Stimulated activated memory B cell treated with anti-CD40 and anti-IgM and Interleukin-4, amounts not matched to agents 10 μg/mL and 1 μg/mL and 100 μg/mL, for 72 hours (primary cell): Measurements from ENCODE around the gene B3GALNT2.
A peak's percentile ranks its signal among the peaks of the same experiment; 100 is the strongest.

Experiments used
- ATAC-seq: fragments of 150-1000 bp; cut with Tn5 transposase; 2 replicates; pipeline ENCODE4 v1.10.0; 2021
- H3K27ac Mint-ChIP-seq: one replicate; pipeline ENCODE4 v1.8.0; 2022; ENCODE audit warnings: mild to moderate bottlenecking, mixed read lengths
- H3K27me3 Mint-ChIP-seq: one replicate; pipeline ENCODE4 v1.8.0; 2022; ENCODE audit warnings: mixed read lengths
- H3K36me3 Mint-ChIP-seq: one replicate; pipeline ENCODE4 v1.8.0; 2022; ENCODE audit warnings: mixed read lengths
- H3K4me1 Mint-ChIP-seq: one replicate; pipeline ENCODE4 v1.8.0; 2022; ENCODE audit warnings: mixed read lengths
- H3K4me3 Mint-ChIP-seq: one replicate; pipeline ENCODE4 v1.8.0; 2022; ENCODE audit warnings: mild to moderate bottlenecking, moderate library complexity, mixed read lengths
- H3K9me3 Mint-ChIP-seq: one replicate; pipeline ENCODE4 v1.8.0; 2022; ENCODE audit warnings: mixed read lengths

The B3GALNT2 gene

DNA sequence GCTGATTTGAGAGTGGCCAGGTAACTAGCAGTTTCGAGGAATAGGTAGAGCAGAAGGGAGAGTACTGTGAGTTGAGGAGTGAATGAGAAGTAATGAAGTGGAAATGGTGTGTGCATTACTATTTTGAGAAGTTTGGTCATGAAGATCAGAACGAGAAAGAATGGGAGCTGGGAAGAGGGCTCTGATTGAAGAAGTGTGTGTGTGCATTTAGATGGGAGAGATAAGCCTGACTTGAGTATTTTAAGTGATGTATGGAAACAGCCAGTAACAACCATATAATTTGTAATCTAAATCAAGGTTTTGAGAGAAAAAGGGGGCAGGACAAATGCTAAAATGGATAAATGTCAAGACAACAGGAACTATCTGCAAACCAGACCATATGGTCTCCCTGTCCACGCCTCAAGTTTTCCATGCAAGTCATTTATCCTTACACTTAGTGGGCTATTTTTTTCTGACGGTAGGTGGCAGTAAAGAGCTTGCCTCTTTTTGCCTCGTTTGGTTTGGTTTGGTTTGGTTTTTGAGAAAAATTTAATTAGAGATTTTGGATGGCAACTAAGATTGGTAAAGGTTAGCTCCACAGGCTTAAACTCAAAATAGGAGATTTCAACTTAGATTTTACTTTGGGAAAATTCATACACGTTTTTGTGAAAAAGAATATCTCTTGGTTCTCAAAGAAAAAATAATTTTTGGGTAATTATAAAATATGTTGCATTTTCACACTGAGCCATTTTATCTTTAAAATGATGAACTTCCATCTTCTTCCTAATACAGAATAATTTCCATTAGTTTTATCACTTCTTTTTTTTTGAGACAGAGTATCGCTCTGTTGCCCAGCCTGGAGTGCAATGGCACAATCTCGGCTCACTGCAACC lies 9.5 kb upstream of the B3GALNT2 start:
- Mint-ChIP-seq H3K27me3 (peaks cover 33% of the 10 kb centered on the region), H3K4me3 (no peak overlapping the region)

DNA sequence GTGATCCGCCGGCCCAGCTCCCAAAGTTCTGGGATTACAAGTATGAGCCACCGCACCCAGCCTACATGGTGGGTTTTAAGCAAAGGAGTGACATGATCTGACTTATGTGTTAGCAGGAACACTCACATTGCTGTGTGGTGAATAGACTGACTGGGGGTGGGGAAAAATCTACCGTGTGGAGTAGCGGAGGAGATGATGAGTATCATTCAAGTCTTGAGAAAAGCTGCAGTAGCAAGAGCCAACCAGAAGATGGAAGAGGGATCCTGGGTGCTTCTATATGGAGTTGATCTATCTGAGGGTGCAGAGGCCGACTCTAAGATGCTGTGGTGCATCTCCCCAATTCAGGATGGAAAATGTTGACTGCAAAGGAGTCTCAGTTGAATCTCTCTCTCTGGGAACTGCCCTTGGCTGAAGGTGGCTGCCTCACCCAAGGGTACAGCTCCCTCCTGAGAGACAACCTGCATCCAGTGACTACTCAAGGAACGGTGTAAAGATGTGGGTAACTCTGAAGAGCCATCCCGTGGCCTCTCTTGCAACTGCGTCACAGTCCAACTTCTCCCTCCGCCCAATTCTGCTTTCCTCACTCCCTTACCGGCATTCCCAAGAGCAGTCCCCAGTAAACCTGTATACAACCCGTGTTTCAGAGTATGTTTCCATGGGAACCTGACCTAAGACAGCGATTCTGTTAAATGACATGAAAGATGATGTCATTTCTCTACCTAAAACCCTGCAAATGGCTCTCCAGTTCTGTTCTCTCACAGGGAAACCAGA lies 7.4 kb upstream of the B3GALNT2 start:
- Mint-ChIP-seq H3K9me3 (no peaks in the 10 kb centered on the region), H3K27me3 (peaks cover 33% of the 10 kb centered on the region), H3K4me1 (no peaks in the 10 kb centered on the region), H3K27ac (no peak overlapping the region), H3K36me3 (no peaks in the 10 kb centered on the region), H3K4me3 (no peak overlapping the region)
- no peak for ATAC-seq

More for the DNA sequence above, 9.5 kb upstream of the B3GALNT2 start:
- ATAC-seq = no peak
- H3K9me3 Mint-ChIP-seq = no peaks in the 10 kb centered on the region
- H3K27ac Mint-ChIP-seq = no peak overlapping the region
- H3K36me3 Mint-ChIP-seq = no peaks in the 10 kb centered on the region
- H3K4me1 Mint-ChIP-seq = no peaks in the 10 kb centered on the region

DNA sequence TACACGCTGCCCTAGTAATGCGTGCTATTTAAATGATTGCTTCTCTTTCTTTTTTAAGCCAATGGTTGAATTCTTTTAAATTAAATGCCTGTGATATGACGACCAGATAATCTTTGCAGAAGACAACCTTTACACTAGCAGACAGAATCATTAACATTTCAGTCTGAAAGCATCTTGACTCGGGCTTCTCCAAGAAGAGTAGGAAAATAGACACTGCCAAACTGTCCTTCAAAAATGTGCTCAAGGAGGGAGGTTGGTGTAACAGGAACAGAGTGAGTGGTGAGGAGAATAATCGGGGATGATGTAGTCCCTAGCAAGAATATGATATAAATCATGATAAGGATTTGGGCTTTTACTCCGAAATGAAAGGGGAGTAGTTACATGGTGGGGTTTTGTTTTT lies 6.6 kb upstream of the B3GALNT2 start:
- Mint-ChIP-seq H3K27ac (no peak overlapping the region), H3K4me1 (no peaks in the 10 kb centered on the region), H3K9me3 (no peaks in the 10 kb centered on the region), H3K4me3 (no peak overlapping the region), H3K27me3 (peaks cover 33% of the 10 kb centered on the region), H3K36me3 (no peaks in the 10 kb centered on the region)
- ATAC-seq = no peak

DNA sequence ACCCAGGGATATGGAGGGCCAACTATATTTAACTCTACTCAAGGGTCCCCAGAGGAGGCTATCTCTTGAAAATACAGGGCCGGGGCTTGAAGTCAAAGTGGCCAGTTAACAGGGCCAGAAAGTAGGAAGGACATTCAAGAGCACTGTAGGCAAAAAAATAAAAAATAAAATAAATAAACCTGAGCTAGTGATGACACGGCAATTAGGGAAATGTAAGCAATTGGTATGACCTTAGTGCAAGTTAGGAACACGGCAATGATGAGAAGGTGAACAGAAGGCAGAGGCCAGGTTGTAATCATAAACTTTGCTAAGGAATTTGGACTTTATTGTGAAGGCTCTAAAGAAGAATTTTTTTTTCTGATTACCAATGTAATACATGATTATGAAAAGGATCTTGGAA lies 3.4 kb upstream of the B3GALNT2 start:
- peaks cover 9% of the 10 kb centered on the region for H3K4me1 Mint-ChIP-seq
- H3K27me3 Mint-ChIP-seq = peaks cover 22% of the 10 kb centered on the region
- no peaks in the 10 kb centered on the region for H3K36me3 Mint-ChIP-seq
- no peak overlapping the region for H3K27ac Mint-ChIP-seq
- H3K4me3 Mint-ChIP-seq = no peak overlapping the region
- no peak for ATAC-seq
- H3K9me3 Mint-ChIP-seq = no peaks in the 10 kb centered on the region

DNA sequence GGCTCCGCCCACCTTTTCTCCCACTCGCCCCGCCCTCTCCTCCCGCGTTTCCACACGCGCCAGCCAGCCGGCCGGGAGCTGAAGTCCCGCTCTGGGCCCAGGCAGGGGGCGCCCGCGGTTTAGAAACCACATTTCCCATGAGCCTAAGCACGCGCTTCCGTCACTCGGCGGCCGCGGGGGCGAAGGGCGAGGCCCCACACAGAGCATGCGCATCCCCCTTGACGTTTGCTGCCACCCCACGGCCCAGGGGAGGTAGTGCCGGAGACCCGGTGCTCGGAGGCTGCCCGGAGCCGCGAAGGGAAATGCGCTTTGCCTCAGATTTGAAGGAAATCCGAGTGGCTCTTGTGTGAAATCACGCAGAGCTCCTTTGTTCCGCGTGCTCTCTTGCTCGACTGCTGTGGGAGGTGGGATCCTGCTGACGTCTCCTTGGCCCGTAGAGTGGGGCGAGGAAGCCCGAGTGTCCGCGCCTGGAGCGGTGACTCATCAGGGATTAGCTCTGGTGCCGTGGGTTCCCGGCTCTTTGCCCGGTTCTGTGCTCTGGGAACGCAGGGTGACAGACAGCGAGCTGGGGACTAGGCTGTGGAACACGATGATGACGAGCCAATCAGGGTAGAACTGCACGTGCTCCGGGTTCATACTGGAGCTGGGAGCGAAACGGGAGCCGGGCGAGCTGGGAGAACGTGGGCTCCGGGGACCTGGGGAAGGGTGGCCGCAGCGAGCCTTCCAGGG lies 406 bp upstream of the B3GALNT2 start:
- no peaks in the 10 kb centered on the region for H3K27me3 Mint-ChIP-seq
- no peaks in the 10 kb centered on the region for H3K9me3 Mint-ChIP-seq
- H3K4me1 Mint-ChIP-seq = peaks cover 22% of the 10 kb centered on the region
- peak; percentile 93 for ATAC-seq
- no peaks in the 10 kb centered on the region for H3K36me3 Mint-ChIP-seq
- H3K27ac Mint-ChIP-seq = peak overlapping the region; percentile 98
- peak overlapping the region; percentile 99 for H3K4me3 Mint-ChIP-seq

DNA sequence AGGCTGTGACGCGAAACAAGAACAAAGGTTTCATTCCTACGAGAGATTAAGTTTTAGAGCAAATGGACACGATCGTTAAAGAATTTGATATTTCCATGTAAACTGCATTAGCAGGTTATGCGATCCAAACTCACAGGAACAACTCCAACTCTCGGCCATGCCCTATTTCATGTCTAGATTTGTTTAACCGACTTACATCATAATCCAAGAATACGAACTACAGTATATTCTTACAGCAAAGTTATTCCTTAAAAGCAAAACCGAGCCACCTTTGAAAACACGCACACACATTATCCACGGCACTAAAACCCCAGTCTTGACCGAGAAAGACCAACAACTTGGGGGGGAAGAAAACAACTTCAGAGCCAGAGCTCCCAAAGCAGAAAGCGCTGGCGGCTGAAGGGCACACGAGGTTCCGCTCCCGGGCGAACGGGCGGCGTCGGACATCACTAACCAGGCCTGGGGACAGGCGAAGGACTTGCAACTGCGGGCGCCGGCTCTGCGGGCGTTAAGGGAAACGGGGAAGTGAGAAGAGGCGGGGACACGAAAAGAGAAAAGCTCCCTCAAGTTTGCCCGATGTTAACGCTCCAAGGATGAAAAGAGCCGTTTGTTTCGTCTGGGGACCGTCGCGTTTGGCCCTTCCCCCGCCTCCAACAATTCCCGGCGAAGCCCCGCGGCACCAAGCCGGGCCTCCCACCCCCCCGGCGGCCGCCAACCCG lies 690 bp downstream of the B3GALNT2 start:
- H3K27ac Mint-ChIP-seq = peak overlapping the region; percentile 98
- H3K36me3 Mint-ChIP-seq = no peaks in the 10 kb centered on the region
- H3K4me1 Mint-ChIP-seq = peaks cover 22% of the 10 kb centered on the region
- H3K9me3 Mint-ChIP-seq = no peaks in the 10 kb centered on the region
- ATAC-seq = peak; percentile 9
- H3K4me3 Mint-ChIP-seq = peak overlapping the region; percentile 94
- no peaks in the 10 kb centered on the region for H3K27me3 Mint-ChIP-seq

DNA sequence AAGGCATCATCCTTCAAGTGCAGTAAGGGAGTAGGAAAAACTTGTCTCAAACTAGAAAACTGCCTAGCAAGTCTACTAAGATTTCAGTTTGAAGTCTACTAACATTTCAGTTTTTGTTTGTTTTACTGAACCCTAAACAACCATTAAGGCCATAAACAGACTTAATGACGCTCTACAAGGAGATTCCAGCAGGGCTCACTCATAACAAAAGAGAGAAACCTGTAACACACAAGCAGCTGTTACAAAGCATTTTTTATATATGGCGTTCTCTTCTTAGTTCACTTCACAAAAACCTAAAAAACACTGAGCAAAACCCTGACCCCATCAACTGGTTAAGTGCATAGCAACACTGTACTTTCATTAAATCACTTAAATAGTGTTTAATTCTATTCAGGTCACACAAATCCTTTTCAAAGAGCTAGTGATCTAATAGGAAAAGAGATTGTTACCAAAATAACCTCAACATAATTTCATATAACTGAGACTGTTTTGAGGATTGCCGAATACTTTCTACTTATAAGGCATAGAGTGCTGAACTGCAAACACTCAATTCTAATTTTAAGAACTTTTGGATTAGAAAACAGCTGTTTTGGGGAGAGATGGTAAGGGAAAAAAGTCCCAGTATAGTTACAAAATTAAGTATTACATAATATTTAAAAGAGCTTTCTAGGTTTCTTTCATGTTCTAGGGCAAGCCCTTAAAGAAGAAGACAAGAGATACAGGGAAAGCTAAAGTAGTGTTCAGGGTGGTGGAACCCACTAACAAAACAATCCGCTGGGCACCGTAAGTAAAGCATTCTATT lies 1.4 kb downstream of the B3GALNT2 start:
- Mint-ChIP-seq H3K9me3 (no peaks in the 10 kb centered on the region), H3K4me3 (peak overlapping the region; percentile 94), H3K27me3 (no peaks in the 10 kb centered on the region), H3K36me3 (no peaks in the 10 kb centered on the region), H3K4me1 (peaks cover 22% of the 10 kb centered on the region), H3K27ac (peak overlapping the region; percentile 98)
- ATAC-seq = no peak

DNA sequence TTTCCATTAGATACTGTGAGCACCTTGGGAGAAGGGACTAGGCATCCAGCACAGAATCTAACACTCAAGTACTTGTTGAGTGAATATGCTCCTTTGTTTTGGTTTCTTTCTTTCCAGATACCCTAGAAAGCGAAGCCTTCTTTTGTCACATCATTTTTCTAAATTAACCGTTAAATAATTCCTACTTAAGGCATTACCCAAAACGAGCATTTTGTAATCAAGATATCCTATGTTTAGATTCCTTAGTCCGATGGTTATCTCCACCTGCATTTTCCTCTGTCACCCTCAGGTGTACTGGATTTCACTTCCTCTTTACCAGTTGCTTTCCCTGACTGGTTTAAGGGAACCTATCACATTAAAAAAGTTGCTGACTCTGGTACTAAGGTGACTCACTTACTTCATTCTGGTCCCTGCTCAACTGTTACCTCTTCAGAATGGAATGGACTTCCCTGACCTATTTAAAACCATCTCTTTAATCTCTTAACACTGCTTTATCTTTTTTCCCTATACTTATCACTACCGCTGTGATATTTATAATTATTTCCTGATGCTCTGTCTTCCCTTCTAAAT lies 3.2 kb downstream of the B3GALNT2 start:
- Mint-ChIP-seq H3K4me3 (no peak overlapping the region), H3K27ac (no peak overlapping the region), H3K36me3 (no peaks in the 10 kb centered on the region), H3K4me1 (peaks cover 22% of the 10 kb centered on the region), H3K27me3 (no peaks in the 10 kb centered on the region), H3K9me3 (no peaks in the 10 kb centered on the region)
- no peak for ATAC-seq

DNA sequence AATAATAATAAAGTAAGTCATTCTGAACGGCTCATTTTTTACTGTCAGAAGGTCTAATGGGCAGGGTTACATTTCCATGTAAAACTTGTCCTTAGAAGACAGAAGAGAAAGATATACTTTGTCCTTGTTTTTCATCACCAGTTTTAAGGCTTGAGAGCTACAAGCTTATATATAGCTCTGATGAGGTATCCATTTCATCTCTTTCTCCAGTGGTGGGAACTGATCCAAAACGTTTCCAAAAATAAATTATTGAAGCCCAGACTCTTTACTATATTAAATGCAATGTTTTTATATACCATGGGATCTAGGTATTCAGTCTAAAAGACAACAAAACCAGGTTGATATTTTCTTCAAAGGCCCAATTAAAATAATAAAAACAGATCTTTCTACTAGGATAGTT lies 8.7 kb downstream of the B3GALNT2 start:
- Mint-ChIP-seq H3K4me1 (peaks cover 10% of the 10 kb centered on the region), H3K4me3 (no peak overlapping the region), H3K9me3 (no peaks in the 10 kb centered on the region), H3K27me3 (no peaks in the 10 kb centered on the region), H3K36me3 (peaks cover 32% of the 10 kb centered on the region), H3K27ac (no peak overlapping the region)
- ATAC-seq = no peak

DNA sequence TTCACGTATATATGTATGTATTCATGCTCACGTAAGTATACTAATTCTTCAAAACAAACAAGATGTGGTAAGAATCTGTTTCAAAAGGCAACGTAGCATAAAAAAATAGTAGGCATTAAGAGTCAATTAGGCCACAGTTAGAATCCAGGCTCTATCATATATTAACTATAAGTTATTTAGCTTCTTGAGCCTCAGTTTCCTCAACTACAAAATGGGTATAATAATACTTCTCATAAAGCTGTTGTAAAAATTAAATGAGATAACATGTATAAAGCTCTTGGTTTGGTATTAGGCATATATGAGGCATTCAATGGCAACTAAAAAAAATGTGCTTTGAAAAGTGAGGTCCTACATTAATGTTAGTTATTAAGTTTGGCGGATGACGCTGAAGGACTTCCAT lies 9.2 kb downstream of the B3GALNT2 start:
- Mint-ChIP-seq H3K27ac (no peak overlapping the region), H3K36me3 (peaks cover 35% of the 10 kb centered on the region), H3K4me3 (no peak overlapping the region), H3K4me1 (peaks cover 12% of the 10 kb centered on the region), H3K9me3 (no peaks in the 10 kb centered on the region), H3K27me3 (no peaks in the 10 kb centered on the region)
- no peak for ATAC-seq

DNA sequence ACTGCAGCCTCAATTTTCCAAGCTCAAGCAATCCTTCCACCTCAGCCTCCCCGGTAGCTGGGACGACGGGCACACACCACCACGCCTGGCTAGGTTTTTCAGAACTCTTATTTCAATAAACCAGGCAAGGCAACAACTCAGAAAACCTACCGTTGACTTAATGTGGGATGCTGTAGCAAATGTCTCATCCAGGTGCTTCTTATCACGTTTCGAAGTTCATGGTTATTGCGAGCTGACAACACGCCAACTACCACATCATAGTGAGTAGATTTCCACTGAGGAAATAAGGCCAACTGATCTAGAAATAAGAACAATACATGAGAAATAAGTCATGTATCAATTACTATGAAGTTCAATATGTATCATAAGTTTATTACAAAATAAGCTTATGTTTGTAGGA lies 9.7 kb downstream of the B3GALNT2 start:
- no peaks in the 10 kb centered on the region for H3K9me3 Mint-ChIP-seq
- H3K27ac Mint-ChIP-seq = no peak overlapping the region
- H3K27me3 Mint-ChIP-seq = no peaks in the 10 kb centered on the region
- no peak for ATAC-seq
- peaks cover 40% of the 10 kb centered on the region for H3K36me3 Mint-ChIP-seq
- peaks cover 17% of the 10 kb centered on the region for H3K4me1 Mint-ChIP-seq
- H3K4me3 Mint-ChIP-seq = no peak overlapping the region

DNA sequence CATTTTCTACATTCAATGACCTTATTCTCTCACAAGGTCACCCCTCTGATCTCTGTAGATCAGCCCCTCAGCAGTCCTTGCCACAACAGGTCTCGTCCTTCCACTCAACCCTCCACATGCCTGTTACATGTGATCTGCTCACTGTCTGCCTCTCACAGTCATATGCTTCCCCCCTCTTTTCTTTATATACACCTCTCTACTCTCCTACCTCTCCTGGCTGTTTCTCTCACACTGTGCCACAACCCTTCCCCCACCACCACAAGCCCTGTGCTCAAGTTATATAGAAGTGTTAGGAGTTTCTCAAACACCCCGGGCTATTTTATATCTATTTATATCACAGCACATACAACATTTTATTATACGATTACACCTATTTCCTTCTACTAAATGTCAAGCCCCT lies 12.6 kb downstream of the B3GALNT2 start:
- ATAC-seq = no peak
- Mint-ChIP-seq H3K4me3 (no peak overlapping the region), H3K9me3 (no peaks in the 10 kb centered on the region), H3K27ac (no peak overlapping the region), H3K4me1 (peaks cover 18% of the 10 kb centered on the region), H3K36me3 (peaks cover 43% of the 10 kb centered on the region), H3K27me3 (no peaks in the 10 kb centered on the region)

DNA sequence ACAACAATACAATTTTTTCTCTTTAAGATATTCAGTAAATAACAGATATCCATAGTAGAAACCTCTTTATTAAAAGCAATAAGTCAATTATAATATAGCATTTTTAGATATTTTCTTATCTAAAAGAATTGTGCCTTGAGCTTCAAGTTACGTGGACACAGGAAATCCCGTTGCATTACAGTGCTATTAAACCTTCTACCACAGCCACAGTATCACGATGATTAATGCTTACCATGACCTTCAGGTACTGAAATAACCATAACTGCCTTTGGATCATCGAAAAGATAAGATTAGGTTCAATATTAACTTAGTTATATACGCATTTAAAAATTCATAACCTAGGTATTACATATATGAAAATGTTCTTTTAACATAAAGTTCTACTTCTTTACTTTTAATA lies 17.9 kb downstream of the B3GALNT2 start:
- H3K4me1 Mint-ChIP-seq = peaks cover 8% of the 10 kb centered on the region
- ATAC-seq = no peak
- no peak overlapping the region for H3K27ac Mint-ChIP-seq
- H3K36me3 Mint-ChIP-seq = peaks cover 40% of the 10 kb centered on the region
- H3K27me3 Mint-ChIP-seq = no peaks in the 10 kb centered on the region
- peaks cover 3% of the 10 kb centered on the region for H3K9me3 Mint-ChIP-seq
- no peak overlapping the region for H3K4me3 Mint-ChIP-seq

DNA sequence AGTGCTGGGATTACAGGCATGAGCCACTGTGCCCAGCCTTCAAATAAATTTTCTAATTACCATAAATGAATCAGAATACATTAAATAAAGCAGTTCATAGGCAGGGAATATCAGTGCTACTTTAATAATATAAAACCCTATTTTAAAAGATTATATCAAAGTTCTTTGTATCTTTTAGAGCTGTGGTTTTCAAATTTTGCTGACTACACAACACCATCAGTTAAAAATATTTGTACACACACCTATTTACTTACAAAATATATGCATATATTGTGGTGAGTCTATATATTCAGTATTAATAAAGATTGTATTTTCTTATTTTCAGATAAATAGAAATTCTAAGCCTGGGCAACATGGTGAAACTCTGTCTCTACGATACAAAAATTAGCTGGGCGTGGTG lies 18.7 kb downstream of the B3GALNT2 start:
- no peak for ATAC-seq
- Mint-ChIP-seq H3K4me3 (no peak overlapping the region), H3K9me3 (peaks cover 3% of the 10 kb centered on the region), H3K4me1 (peaks cover 8% of the 10 kb centered on the region), H3K27ac (no peak overlapping the region), H3K36me3 (peaks cover 47% of the 10 kb centered on the region), H3K27me3 (no peaks in the 10 kb centered on the region)
